ENCODE data around the gene SERPINC1. TPM values are rescaled to one million over a fixed set of nuclear protein-coding genes. Genes with fewer than 3 reads are reported as not detected.

Gene SERPINC1
- total RNA-seq, 6 donors from 2014 or later, result 0.26 to 1.5 TPM; not detected in 4

GRCh38 chr1:173871500-173871899 lies 45.6 kb downstream of the SERPINC1 start:
- Histone ChIP-seq H3K27ac (peak overlapping the region in 2 of 4 donors; percentile 28 to 98), H3K36me3 (peaks cover 0 to 22% (median 9%) of the 10 kb centered on the region in 4 donors), H3K9me3 (no peaks in the 10 kb centered on the region), H3K4me3 (no peak overlapping the region), H3K27me3 (no peaks in the 10 kb centered on the region), H3K4me1 (peaks cover 20 to 43% (median 34%) of the 10 kb centered on the region in 4 donors)
- DNase-seq, result no peak
- WGBS, 2 donors, result 43 to 85% methylated on average over 2 of the region's 2 CpGs
- TF ChIP-seq POLR2AphosphoS5 (IDR thresholded peaks at IDR 0.05) (no peak), EP300 (IDR thresholded peaks at IDR 0.05) (no peak), CTCF (IDR thresholded peaks at IDR 0.05) (no peak), POLR2A (IDR thresholded peaks at IDR 0.05) (no peak)
- ATAC-seq (ENCODE audit: low FRiP score in 2 of 2), result no peak

- TF ChIP-seq POLR2A (IDR thresholded peaks at IDR 0.05) (no peak), POLR2AphosphoS5 (IDR thresholded peaks at IDR 0.05) (no peak), CTCF (IDR thresholded peaks at IDR 0.05) (no peak), EP300 (IDR thresholded peaks at IDR 0.05) (no peak)
Measured at GRCh38 chr1:173871091-173871490, 46.0 kb downstream of the SERPINC1 start.

GRCh38 chr1:173870252-173871075 lies 46.7 kb downstream of the SERPINC1 start:
- Histone ChIP-seq H3K36me3 (peaks cover 0 to 22% (median 4%) of the 10 kb centered on the region in 4 donors), H3K27me3 (no peaks in the 10 kb centered on the region), H3K27ac (peak overlapping the region; percentile 14 to 99 (median 98)), H3K9me3 (no peaks in the 10 kb centered on the region), H3K4me3 (no peak overlapping the region), H3K4me1 (peaks cover 27 to 51% (median 43%) of the 10 kb centered on the region in 4 donors)
- no peak for TF ChIP-seq EP300 (IDR thresholded peaks at IDR 0.05)
- no peak for TF ChIP-seq CTCF (IDR thresholded peaks at IDR 0.05)
- peak; percentile 52 to 59 for TF ChIP-seq POLR2AphosphoS5 (IDR thresholded peaks at IDR 0.05)
- TF ChIP-seq POLR2A (IDR thresholded peaks at IDR 0.05), result peak in 1 of 4 donors; percentile 31
- DNase-seq (peak in 1 of 2 donors; percentile 72), ATAC-seq (ENCODE audit: low FRiP score in 2 of 2) (no peak)
- WGBS, 2 donors, result 56 to 70% methylated on average over 15 of the region's 15 CpGs

More at GRCh38 chr1:173871091-173871490, 46.0 kb downstream of the SERPINC1 start:
- no peak overlapping the region for H3K4me3 ChIP-seq
- no peaks in the 10 kb centered on the region for H3K27me3 ChIP-seq
- peaks cover 21 to 47% (median 38%) of the 10 kb centered on the region in 4 donors for H3K4me1 ChIP-seq
- peak overlapping the region in 3 of 4 donors; percentile 28 to 99 (median 98) for H3K27ac ChIP-seq
- no peak for DNase-seq
- ATAC-seq (ENCODE audit: low FRiP score in 2 of 2), result no peak
- WGBS, 2 donors, result 58 to 70% methylated on average over 5 of the region's 5 CpGs
- no peaks in the 10 kb centered on the region for H3K9me3 ChIP-seq
- H3K36me3 ChIP-seq, result peaks cover 0 to 22% (median 7%) of the 10 kb centered on the region in 4 donors

GRCh38 chr1:173869021-173869359 lies 48.1 kb downstream of the SERPINC1 start:
- Histone ChIP-seq H3K4me1 (peaks cover 35 to 61% (median 47%) of the 10 kb centered on the region in 4 donors), H3K27me3 (no peaks in the 10 kb centered on the region), H3K9me3 (no peaks in the 10 kb centered on the region), H3K36me3 (peaks cover 4 to 29% (median 12%) of the 10 kb centered on the region in 4 donors), H3K27ac (peak overlapping the region; percentile 94 to 99 (median 98)), H3K4me3 (peak overlapping the region in 3 of 4 donors; percentile 72 to 80 (median 79))
- TF ChIP-seq CTCF (IDR thresholded peaks at IDR 0.05) (no peak), EP300 (IDR thresholded peaks at IDR 0.05) (no peak), POLR2A (IDR thresholded peaks at IDR 0.05) (no peak), POLR2AphosphoS5 (IDR thresholded peaks at IDR 0.05) (no peak)
- 1 to 4% methylated on average over 5 of the region's 5 CpGs for WGBS, 2 donors
- no peak for DNase-seq
- no peak for ATAC-seq (ENCODE audit: low FRiP score in 2 of 2)

Measured in upper lobe of left lung (tissue), 6 donors.